PFSK-1 (cell line): ENCODE data around the gene ASCC3.

Experiments used
- POLR2AphosphoS5 ChIP-seq: IDR thresholded peaks from 2 replicates; pipeline ENCODE4 v1.6.1; 2012; ENCODE audit warnings: low read depth, mild to moderate bottlenecking, control low read depth, low read length, moderate library complexity
- REST ChIP-seq, 2 experiments: IDR thresholded peaks; 2 replicates each; pipeline versions ENCODE4 v1.6.1 to v1.8.0; 2011 to 2012; ENCODE audit warnings: low read depth in 2 of 2, low read length in 2 of 2, control low read depth in 1 of 2, inconsistent platforms in 1 of 2, mild to moderate bottlenecking in 1 of 2, moderate library complexity in 1 of 2; ENCODE audit not compliant: insufficient read depth in 1 of 2
- TAF1 ChIP-seq: IDR thresholded peaks from 2 replicates; pipeline ENCODE4 v1.6.1; 2012; ENCODE audit warnings: low read length, control low read depth, borderline replicate concordance; ENCODE audit not compliant: insufficient read depth

DNA sequence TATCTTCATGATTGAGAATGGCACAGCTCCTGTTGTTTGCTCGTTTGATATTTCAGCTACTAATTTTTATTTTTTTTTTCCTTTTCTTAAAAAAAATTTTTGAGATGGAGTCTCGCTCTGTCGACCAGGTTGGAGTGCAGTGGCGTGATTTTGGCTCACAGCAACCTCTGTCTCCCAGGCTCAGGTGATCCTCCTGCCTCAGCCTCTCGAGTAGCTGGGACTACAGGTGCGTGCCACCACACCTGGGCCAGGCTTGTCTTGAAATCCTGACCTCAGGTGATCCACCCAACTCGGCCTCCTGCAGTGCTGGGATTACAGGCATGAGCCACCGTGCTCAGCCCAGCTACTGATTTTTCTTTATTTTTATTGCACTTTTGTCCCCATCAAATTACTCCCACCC lies 266.2 kb downstream of the ASCC3 start:
- no peak for TF ChIP-seq REST (IDR thresholded peaks at IDR 0.05; ENCODE audit: insufficient read depth in 1 of 2, low read depth in 2 of 2, low read length in 2 of 2)
- TF ChIP-seq TAF1, result no peak
- TF ChIP-seq POLR2AphosphoS5, result no peak
